Measurements from ENCODE around the gene ATP5F1D. TPM values are rescaled to one million over a fixed set of nuclear protein-coding genes. Genes with fewer than 3 reads are reported as not detected.

The ATP5F1D gene
- total and polyA plus RNA-seq, 2 of the 13 experiments (the other 11 are each of a cell fraction or from before 2014, with no cell fraction given): 39.4 to 78.7 TPM

DNA sequence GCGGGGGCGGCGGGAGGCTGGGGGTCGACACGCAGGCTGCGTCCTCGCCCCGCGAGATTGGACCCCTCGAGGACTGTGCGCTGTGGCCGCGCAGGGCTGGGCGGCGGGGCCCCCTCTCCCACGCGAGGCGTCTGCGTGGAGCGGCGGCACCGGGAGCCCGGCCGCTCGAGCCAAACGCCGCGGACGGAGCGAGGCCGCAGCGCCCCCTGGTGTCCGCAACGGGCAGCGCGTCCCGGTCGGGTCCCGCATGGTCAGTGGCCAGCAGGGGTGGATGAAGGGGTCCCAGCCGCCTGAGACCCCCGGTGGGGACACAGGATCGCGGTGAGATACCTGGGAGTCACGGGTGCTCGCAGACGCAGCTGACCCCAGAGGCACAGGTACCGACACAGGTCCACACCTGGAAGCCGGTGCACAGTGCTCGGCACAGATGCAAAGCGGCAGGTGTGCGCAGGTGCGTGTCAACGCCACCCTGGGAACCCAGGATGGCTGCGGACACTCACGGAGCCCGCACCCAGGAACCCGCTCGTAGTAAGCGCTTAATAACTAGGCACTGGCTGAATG, 25.4 kb downstream of the ATP5F1D start (continued):
- TF ChIP-seq, protein P1, sequence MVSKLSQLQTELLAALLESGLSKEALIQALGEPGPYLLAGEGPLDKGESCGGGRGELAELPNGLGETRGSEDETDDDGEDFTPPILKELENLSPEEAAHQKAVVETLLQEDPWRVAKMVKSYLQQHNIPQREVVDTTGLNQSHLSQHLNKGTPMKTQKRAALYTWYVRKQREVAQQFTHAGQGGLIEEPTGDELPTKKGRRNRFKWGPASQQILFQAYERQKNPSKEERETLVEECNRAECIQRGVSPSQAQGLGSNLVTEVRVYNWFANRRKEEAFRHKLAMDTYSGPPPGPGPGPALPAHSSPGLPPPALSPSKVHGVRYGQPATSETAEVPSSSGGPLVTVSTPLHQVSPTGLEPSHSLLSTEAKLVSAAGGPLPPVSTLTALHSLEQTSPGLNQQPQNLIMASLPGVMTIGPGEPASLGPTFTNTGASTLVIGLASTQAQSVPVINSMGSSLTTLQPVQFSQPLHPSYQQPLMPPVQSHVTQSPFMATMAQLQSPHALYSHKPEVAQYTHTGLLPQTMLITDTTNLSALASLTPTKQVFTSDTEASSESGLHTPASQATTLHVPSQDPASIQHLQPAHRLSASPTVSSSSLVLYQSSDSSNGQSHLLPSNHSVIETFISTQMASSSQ (IDR thresholded peaks at IDR 0.05; ENCODE audit: low read depth): no peak
- TF ChIP-seq, protein P1 (CRISPR knock-in tag; IDR thresholded peaks at IDR 0.05; ENCODE audit: borderline replicate concordance): 0 out of 2 replicates have a peak, but pooled peaks have one; percentile 51
- TF ChIP-seq, protein P2, sequence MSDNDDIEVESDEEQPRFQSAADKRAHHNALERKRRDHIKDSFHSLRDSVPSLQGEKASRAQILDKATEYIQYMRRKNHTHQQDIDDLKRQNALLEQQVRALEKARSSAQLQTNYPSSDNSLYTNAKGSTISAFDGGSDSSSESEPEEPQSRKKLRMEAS (IDR thresholded peaks at IDR 0.05): peak; percentile 58
- TF ChIP-seq MEIS2 (CRISPR knock-in tag; IDR thresholded peaks at IDR 0.05) (peak; percentile 47), ZNF329 (CRISPR knock-in tag; IDR thresholded peaks at IDR 0.05; ENCODE audit: low read depth) (peak; percentile 54; the same call in 1 of the 2 replicates), ZBTB20 (CRISPR knock-in tag; IDR thresholded peaks at IDR 0.05; ENCODE audit: borderline replicate concordance, low read depth) (0 out of 2 replicates have a peak, but pooled peaks have one; percentile 23), ZNF333 (CRISPR knock-in tag; IDR thresholded peaks at IDR 0.05; ENCODE audit: borderline replicate concordance) (0 out of 2 replicates have a peak, but pooled peaks have one; percentile 36), ZSCAN25 (CRISPR knock-in tag; IDR thresholded peaks at IDR 0.05) (peak; percentile 97), ZNF563 (CRISPR knock-in tag; IDR thresholded peaks at IDR 0.05) (0 out of 2 replicates have a peak, but pooled peaks have one; percentile 23), MEIS1 (CRISPR knock-in tag; IDR thresholded peaks at IDR 0.05; ENCODE audit: borderline replicate concordance) (no peak), SIN3A (IDR thresholded peaks at IDR 0.05; ENCODE audit: borderline replicate concordance, low read depth, low read length) (0 out of 2 replicates have a peak, but pooled peaks have one; percentile 0)
- TF ChIP-seq, protein P3, sequence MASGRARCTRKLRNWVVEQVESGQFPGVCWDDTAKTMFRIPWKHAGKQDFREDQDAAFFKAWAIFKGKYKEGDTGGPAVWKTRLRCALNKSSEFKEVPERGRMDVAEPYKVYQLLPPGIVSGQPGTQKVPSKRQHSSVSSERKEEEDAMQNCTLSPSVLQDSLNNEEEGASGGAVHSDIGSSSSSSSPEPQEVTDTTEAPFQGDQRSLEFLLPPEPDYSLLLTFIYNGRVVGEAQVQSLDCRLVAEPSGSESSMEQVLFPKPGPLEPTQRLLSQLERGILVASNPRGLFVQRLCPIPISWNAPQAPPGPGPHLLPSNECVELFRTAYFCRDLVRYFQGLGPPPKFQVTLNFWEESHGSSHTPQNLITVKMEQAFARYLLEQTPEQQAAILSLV (CRISPR knock-in tag; IDR thresholded peaks at IDR 0.05; ENCODE audit: borderline replicate concordance): 0 out of 2 replicates have a peak, but pooled peaks have one; percentile 20
- TF ChIP-seq, protein P4, sequence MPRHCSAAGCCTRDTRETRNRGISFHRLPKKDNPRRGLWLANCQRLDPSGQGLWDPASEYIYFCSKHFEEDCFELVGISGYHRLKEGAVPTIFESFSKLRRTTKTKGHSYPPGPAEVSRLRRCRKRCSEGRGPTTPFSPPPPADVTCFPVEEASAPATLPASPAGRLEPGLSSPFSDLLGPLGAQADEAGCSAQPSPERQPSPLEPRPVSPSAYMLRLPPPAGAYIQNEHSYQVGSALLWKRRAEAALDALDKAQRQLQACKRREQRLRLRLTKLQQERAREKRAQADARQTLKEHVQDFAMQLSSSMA (CRISPR knock-in tag; IDR thresholded peaks at IDR 0.05): no peak
- TF ChIP-seq, protein P5, sequence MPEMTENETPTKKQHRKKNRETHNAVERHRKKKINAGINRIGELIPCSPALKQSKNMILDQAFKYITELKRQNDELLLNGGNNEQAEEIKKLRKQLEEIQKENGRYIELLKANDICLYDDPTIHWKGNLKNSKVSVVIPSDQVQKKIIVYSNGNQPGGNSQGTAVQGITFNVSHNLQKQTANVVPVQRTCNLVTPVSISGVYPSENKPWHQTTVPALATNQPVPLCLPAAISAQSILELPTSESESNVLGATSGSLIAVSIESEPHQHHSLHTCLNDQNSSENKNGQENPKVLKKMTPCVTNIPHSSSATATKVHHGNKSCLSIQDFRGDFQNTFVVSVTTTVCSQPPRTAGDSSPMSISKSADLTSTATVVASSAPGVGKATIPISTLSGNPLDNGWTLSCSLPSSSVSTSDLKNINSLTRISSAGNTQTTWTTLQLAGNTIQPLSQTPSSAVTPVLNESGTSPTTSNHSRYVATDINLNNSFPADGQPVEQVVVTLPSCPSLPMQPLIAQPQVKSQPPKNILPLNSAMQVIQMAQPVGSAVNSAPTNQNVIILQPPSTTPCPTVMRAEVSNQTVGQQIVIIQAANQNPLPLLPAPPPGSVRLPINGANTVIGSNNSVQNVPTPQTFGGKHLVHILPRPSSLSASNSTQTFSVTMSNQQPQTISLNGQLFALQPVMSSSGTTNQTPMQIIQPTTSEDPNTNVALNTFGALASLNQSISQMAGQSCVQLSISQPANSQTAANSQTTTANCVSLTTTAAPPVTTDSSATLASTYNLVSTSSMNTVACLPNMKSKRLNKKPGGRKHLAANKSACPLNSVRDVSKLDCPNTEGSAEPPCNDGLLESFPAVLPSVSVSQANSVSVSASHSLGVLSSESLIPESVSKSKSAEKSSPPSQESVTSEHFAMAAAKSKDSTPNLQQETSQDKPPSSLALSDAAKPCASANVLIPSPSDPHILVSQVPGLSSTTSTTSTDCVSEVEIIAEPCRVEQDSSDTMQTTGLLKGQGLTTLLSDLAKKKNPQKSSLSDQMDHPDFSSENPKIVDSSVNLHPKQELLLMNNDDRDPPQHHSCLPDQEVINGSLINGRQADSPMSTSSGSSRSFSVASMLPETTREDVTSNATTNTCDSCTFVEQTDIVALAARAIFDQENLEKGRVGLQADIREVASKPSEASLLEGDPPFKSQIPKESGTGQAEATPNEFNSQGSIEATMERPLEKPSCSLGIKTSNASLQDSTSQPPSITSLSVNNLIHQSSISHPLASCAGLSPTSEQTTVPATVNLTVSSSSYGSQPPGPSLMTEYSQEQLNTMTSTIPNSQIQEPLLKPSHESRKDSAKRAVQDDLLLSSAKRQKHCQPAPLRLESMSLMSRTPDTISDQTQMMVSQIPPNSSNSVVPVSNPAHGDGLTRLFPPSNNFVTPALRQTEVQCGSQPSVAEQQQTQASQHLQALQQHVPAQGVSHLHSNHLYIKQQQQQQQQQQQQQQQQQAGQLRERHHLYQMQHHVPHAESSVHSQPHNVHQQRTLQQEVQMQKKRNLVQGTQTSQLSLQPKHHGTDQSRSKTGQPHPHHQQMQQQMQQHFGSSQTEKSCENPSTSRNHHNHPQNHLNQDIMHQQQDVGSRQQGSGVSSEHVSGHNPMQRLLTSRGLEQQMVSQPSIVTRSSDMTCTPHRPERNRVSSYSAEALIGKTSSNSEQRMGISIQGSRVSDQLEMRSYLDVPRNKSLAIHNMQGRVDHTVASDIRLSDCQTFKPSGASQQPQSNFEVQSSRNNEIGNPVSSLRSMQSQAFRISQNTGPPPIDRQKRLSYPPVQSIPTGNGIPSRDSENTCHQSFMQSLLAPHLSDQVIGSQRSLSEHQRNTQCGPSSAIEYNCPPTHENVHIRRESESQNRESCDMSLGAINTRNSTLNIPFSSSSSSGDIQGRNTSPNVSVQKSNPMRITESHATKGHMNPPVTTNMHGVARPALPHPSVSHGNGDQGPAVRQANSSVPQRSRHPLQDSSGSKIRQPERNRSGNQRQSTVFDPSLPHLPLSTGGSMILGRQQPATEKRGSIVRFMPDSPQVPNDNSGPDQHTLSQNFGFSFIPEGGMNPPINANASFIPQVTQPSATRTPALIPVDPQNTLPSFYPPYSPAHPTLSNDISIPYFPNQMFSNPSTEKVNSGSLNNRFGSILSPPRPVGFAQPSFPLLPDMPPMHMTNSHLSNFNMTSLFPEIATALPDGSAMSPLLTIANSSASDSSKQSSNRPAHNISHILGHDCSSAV (CRISPR knock-in tag; IDR thresholded peaks at IDR 0.05; ENCODE audit: borderline replicate concordance): no peak

All from HepG2 (cell line).